Endothelial cell (in vitro differentiated cells): Measurements from ENCODE around the gene SMTNL2. TPM values are rescaled to one million over a fixed set of nuclear protein-coding genes. Genes with fewer than 3 reads are reported as not detected.
"Not testable (repeated sequence)": the region's sequence is repeated elsewhere in the genome, so short reads cannot be mapped to it uniquely, and the experiment has no call there.

ENCODE experiments used
- DNase-seq: peaks from one replicate; pipeline ENCODE4 v3.0.0; 2021; ENCODE audit warnings: low spot score
- H3K27ac Mint-ChIP-seq: one replicate; pipeline ENCODE4 v1.8.0; 2021; ENCODE audit warnings: mixed read lengths, inconsistent platforms; ENCODE audit not compliant: unreplicated experiment
- H3K27me3 Mint-ChIP-seq: one replicate; pipeline ENCODE4 v1.8.0; 2021; ENCODE audit warnings: mild to moderate bottlenecking, moderate library complexity, mixed read lengths, inconsistent platforms; ENCODE audit not compliant: unreplicated experiment
- H3K36me3 Mint-ChIP-seq: one replicate; pipeline ENCODE4 v1.8.0; 2021; ENCODE audit warnings: mild to moderate bottlenecking, low read depth, mixed read lengths, inconsistent platforms; ENCODE audit not compliant: unreplicated experiment
- H3K4me1 Mint-ChIP-seq: one replicate; pipeline ENCODE4 v1.8.0; 2021; ENCODE audit warnings: mild to moderate bottlenecking, mixed read lengths, inconsistent platforms; ENCODE audit not compliant: unreplicated experiment
- H3K4me3 Mint-ChIP-seq: one replicate; pipeline ENCODE4 v1.8.0; 2021; ENCODE audit warnings: mild to moderate bottlenecking, mixed read lengths, inconsistent platforms; ENCODE audit not compliant: unreplicated experiment
- H3K9me3 Mint-ChIP-seq: one replicate; pipeline ENCODE4 v1.8.0; 2021; ENCODE audit warnings: mixed read lengths, inconsistent platforms; ENCODE audit not compliant: unreplicated experiment
- total RNA-seq: library from RNA; stranded (reverse); fragmentation: NEBNext Ultra II Directional; extraction: Animal tissue kit (Norgen Biotek cat#: 25700); gene quantifications from one replicate; pipeline ENCODE4 v1.2.1, GENCODE V29; 2021; ENCODE audit not compliant: unreplicated experiment
- TF ChIP-seq, protein P1 (sequence below): fragments of 200-600 bp; sonication (generic); IDR thresholded peaks from one replicate; pipeline ENCODE4 v1.5.0; 2021; ENCODE audit warnings: antibody characterized with exemption; ENCODE audit not compliant: unreplicated experiment

SMTNL2 gene
- total RNA-seq, 1 donor from 2014 or later, result 0.59 TPM

DNA sequence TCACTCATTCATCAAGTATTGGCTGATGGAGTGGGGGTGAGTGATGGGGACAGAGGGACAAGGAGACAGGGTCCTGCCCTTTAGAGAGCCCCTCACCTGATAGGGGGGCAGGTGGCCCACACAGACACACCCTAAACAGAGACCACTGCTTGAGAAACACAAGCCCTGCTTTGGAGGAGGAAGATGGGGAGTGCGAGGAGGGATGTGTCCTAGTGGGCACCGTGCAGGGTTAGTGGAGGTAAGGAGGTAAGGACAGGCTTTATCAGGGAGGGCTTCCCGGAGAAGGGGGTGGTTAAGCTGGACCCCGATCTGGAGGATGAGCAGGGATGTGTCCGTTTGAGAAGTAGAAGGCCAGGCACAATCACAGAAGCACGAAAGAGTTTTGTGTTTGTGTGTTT is 8.2 kb upstream of the SMTNL2 start:
- peaks cover 8% of the 10 kb centered on the region for H3K4me1 Mint-ChIP-seq
- H3K9me3 Mint-ChIP-seq, result no peaks in the 10 kb centered on the region
- no peak overlapping the region for H3K4me3 Mint-ChIP-seq
- no peaks in the 10 kb centered on the region for H3K36me3 Mint-ChIP-seq
- TF ChIP-seq, protein P1, sequence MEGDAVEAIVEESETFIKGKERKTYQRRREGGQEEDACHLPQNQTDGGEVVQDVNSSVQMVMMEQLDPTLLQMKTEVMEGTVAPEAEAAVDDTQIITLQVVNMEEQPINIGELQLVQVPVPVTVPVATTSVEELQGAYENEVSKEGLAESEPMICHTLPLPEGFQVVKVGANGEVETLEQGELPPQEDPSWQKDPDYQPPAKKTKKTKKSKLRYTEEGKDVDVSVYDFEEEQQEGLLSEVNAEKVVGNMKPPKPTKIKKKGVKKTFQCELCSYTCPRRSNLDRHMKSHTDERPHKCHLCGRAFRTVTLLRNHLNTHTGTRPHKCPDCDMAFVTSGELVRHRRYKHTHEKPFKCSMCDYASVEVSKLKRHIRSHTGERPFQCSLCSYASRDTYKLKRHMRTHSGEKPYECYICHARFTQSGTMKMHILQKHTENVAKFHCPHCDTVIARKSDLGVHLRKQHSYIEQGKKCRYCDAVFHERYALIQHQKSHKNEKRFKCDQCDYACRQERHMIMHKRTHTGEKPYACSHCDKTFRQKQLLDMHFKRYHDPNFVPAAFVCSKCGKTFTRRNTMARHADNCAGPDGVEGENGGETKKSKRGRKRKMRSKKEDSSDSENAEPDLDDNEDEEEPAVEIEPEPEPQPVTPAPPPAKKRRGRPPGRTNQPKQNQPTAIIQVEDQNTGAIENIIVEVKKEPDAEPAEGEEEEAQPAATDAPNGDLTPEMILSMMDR, result no peak
- H3K27me3 Mint-ChIP-seq, result peaks cover 4% of the 10 kb centered on the region
- no peak overlapping the region for H3K27ac Mint-ChIP-seq
- DNase-seq, result no peak

- peaks cover 7% of the 10 kb centered on the region for H3K27me3 Mint-ChIP-seq
- no peak overlapping the region for H3K27ac Mint-ChIP-seq
- DNase-seq, result no peak
- H3K36me3 Mint-ChIP-seq, result no peaks in the 10 kb centered on the region
- H3K4me3 Mint-ChIP-seq, result no peak overlapping the region
- H3K9me3 Mint-ChIP-seq, result no peaks in the 10 kb centered on the region
- TF ChIP-seq, protein P1, result no peak
- H3K4me1 Mint-ChIP-seq, result peaks cover 9% of the 10 kb centered on the region
These were observed 7.5 kb upstream of the SMTNL2 start for GRCh38 chr17:4576729-4577322.

DNA sequence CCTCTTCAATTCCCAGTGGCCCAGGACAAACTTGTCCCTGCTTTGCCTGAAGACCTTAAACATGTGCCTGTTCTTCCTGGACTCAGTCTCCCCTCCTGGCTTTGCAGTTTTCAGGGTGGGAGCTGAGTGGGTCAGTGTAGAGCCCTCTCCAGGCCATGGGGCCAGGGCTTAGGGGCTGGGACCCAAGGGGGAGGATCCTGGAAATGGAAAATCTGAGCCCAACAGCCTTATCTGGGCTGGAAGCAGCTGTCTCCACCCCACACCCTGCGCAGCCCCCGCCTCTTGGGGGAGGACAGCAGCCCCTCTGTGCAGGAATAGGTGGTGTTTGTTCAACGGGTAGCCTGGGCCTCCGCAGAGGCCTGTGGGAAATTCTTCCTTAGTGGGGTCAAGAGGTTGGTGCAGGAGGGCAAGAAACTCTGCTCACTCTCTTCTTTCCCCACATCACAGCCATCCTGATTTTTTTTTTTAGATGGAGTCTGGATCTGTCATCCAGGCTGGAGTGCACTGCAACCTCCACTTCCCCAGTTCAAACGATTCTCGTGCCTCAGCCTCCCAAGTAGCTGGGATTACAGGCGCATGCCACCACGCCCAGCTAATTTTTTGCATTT is 6.8 kb upstream of the SMTNL2 start:
- H3K36me3 Mint-ChIP-seq, result no peaks in the 10 kb centered on the region
- peaks cover 9% of the 10 kb centered on the region for H3K4me1 Mint-ChIP-seq
- TF ChIP-seq, protein P1, result no peak
- DNase-seq, result no peak
- H3K27me3 Mint-ChIP-seq, result peaks cover 7% of the 10 kb centered on the region
- H3K9me3 Mint-ChIP-seq, result no peaks in the 10 kb centered on the region
- no peak overlapping the region for H3K27ac Mint-ChIP-seq
- no peak overlapping the region for H3K4me3 Mint-ChIP-seq

DNA sequence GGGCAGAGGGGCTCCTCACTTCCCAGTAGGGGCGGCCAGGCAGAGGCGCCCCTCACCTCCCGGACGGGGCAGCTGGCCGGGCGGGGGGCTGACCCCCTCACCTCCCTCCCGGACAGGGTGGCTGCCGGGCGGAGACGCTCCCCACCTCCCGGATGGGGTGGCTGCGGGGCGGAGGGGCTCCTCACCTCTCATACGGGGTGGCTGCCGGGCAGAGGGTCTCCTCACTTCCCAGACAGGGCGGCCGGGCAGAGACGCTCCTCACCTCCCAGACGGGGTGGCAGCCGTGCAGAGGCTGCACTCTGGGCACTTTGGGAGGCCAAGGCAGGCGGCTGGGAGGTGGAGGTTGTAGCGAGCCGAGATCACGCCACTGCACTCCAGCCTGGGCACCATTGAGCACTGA is 6.0 kb upstream of the SMTNL2 start:
- not testable (repeated sequence) for H3K4me1 Mint-ChIP-seq

GRCh38 chr17:4579678-4580077 is 4.7 kb upstream of the SMTNL2 start:
- no peak for DNase-seq
- Mint-ChIP-seq H3K27ac (no peak overlapping the region), H3K4me3 (no peak overlapping the region), H3K9me3 (no peaks in the 10 kb centered on the region), H3K27me3 (peaks cover 12% of the 10 kb centered on the region), H3K36me3 (no peaks in the 10 kb centered on the region), H3K4me1 (peaks cover 11% of the 10 kb centered on the region)
- TF ChIP-seq, protein P1, result no peak

More for the DNA sequence above, 6.0 kb upstream of the SMTNL2 start:
- H3K36me3 Mint-ChIP-seq, H3K9me3 Mint-ChIP-seq, H3K4me3 Mint-ChIP-seq, H3K27me3 Mint-ChIP-seq, DNase-seq, H3K27ac Mint-ChIP-seq: not testable (repeated sequence)
